Stomach (tissue), 9 donors: ENCODE results near the gene ING3. TPM values are rescaled to one million over a fixed set of nuclear protein-coding genes. Genes with fewer than 3 reads are reported as not detected.

Experiments
- DNase-seq, 2 donors: peaks; one replicate each; pipeline versions ENCODE4 v3.0.0 to v3.0.0-alpha.2; 2013 to 2019
- H3K27ac ChIP-seq, 5 donors: fragments of 200-600 bp in 4 of 5; sonication (generic) in 4 of 5; one replicate each; pipeline ENCODE4 v1.5.1; 2013 to 2019; ENCODE audit warnings: mild to moderate bottlenecking in 1 of 5, moderate library complexity in 1 of 5
- H3K27me3 ChIP-seq, 3 donors: fragments of 200-600 bp; sonication (generic); one replicate each; pipeline ENCODE4 v1.5.1; 2017 to 2019; ENCODE audit warnings: mixed run types in 1 of 3
- H3K36me3 ChIP-seq, 4 donors: fragments of 200-600 bp; sonication (generic); 1 replicate in 3 of 4; 2 replicates in 1 of 4; pipeline ENCODE4 v1.5.1; 2016 to 2019
- H3K4me1 ChIP-seq, 4 donors: fragments of 200-600 bp; sonication (generic); one replicate each; pipeline ENCODE4 v1.5.1; 2016 to 2019
- H3K4me3 ChIP-seq, 4 donors: fragments of 200-600 bp; sonication (generic) in 3 of 4; one replicate each; pipeline ENCODE4 v1.5.1; 2016 to 2019; ENCODE audit warnings: mild to moderate bottlenecking in 1 of 4
- H3K9me3 ChIP-seq, 4 donors: fragments of 200-600 bp; sonication (generic); one replicate each; pipeline ENCODE4 v1.5.1; 2016 to 2019
- CTCF ChIP-seq, 7 experiments: fragments of 450-650 bp in 4 of 7; fragments of 200-600 bp in 3 of 7; sonication (generic) in 3 of 7; IDR thresholded peaks; one replicate each; pipeline ENCODE4 v1.5.1; 2016 to 2019; ENCODE audit warnings: antibody characterized with exemption in 7 of 7, control low read depth in 2 of 7, mild to moderate bottlenecking in 1 of 7
- EP300 ChIP-seq: sonication (generic); formaldehyde crosslinking; IDR thresholded peaks from one replicate; pipeline ENCODE4 v1.6.1; 2017; ENCODE audit warnings: antibody characterized with exemption
- POLR2A ChIP-seq, 4 donors: fragments of 450-650 bp; IDR thresholded peaks; one replicate each; pipeline ENCODE4 v1.6.1; 2016; ENCODE audit warnings: antibody characterized with exemption in 4 of 4, control low read depth in 2 of 4, mild to moderate bottlenecking in 1 of 4, moderate library complexity in 1 of 4
- POLR2AphosphoS5 ChIP-seq, 3 donors: sonication (generic); formaldehyde crosslinking; IDR thresholded peaks; one replicate each; pipeline ENCODE4 v1.6.1; 2016; ENCODE audit warnings: antibody characterized with exemption in 3 of 3
- WGBS, 5 donors: extraction: QIAGEN DNeasy Blood & Tissue Kit in 3 of 5; methylation state at CpG; one replicate each; pipeline versions ENCODE4 v1.1.5 to v1.1.7; 2013 to 2018; 5-methylcytosine and 5-hydroxymethylcytosine counted together
- intact Hi-C: fragments of 100-400 bp; cut with DNase I; formaldehyde crosslinking; loops from one replicate; pipeline ENCODE4 v1.15.1; 2023; ENCODE audit warnings: low total_unique reads
- polyA plus RNA-seq, 3 donors: library from polyadenylated mRNA; stranded (reverse); fragments of 200-250 nt; gene quantifications; one replicate each; pipeline ENCODE4 v1.2.3, GENCODE V29; 2013
- total RNA-seq, 5 donors: library from RNA; depleted of rRNA; stranded (reverse); fragments of >200 nt; gene quantifications; one replicate each; pipeline versions ENCODE4 v1.1.0 to v1.2.3, GENCODE V29; 2014 to 2016
- donor health status: healthy with polysubstance abuse.
- donor health status: Bipolar disorder and iron deficiency.
- donor health status: healthy.

ING3 gene
- total and polyA plus RNA-seq, 8 donors, result 6.3 to 37.1 (median 16.2) TPM

- Histone ChIP-seq H3K27me3 (peaks cover 0 to 5% (median 3%) of the 10 kb centered on the region in 3 donors), H3K4me3 (no peak overlapping the region), H3K9me3 (no peaks in the 10 kb centered on the region), H3K27ac (peak overlapping the region in 3 of 5 donors; percentile 2 to 90 (median 17)), H3K4me1 (peaks cover 0 to 47% (median 21%) of the 10 kb centered on the region in 4 donors), H3K36me3 (no peaks in the 10 kb centered on the region)
- intact Hi-C loops, result no loop called here
- WGBS, 5 donors, result 72 to 82% (median 75%) methylated on average over 5 of the region's 5 CpGs
- no peak for TF ChIP-seq CTCF (IDR thresholded peaks at IDR 0.05)
- TF ChIP-seq POLR2AphosphoS5 (IDR thresholded peaks at IDR 0.05), result no peak
- TF ChIP-seq EP300, result no peak
- TF ChIP-seq POLR2A (IDR thresholded peaks at IDR 0.05), result no peak
- DNase-seq, result no peak
Observed at GRCh38 chr7:120993553-120994191, 43.1 kb downstream of the ING3 start.

GRCh38 chr7:120994512-120995410, 44.2 kb downstream of the ING3 start:
- no peaks in the 10 kb centered on the region for H3K9me3 ChIP-seq
- WGBS, 5 donors, result 77 to 79% (median 78%) methylated on average over 5 of the region's 5 CpGs
- no peak overlapping the region for H3K4me3 ChIP-seq
- no peak for TF ChIP-seq POLR2A (IDR thresholded peaks at IDR 0.05)
- no peak for TF ChIP-seq POLR2AphosphoS5 (IDR thresholded peaks at IDR 0.05)
- no peak for TF ChIP-seq EP300
- TF ChIP-seq CTCF (IDR thresholded peaks at IDR 0.05), result no peak
- intact Hi-C loops, result no loop called here
- H3K4me1 ChIP-seq, result peaks cover 0 to 55% (median 21%) of the 10 kb centered on the region in 4 donors
- H3K36me3 ChIP-seq, result no peaks in the 10 kb centered on the region
- H3K27ac ChIP-seq, result peak overlapping the region in 2 of 5 donors; percentile 51 to 82
- DNase-seq, result no peak
- H3K27me3 ChIP-seq, result no peaks in the 10 kb centered on the region

GRCh38 chr7:120995654-120996053, 45.1 kb downstream of the ING3 start:
- 57 to 92% (median 81%) methylated on average over 2 of the region's 2 CpGs for WGBS, 5 donors
- no peaks in the 10 kb centered on the region for H3K27me3 ChIP-seq
- no peak overlapping the region for H3K4me3 ChIP-seq
- H3K36me3 ChIP-seq, result no peaks in the 10 kb centered on the region
- no peaks in the 10 kb centered on the region for H3K9me3 ChIP-seq
- peak overlapping the region in 3 of 5 donors; percentile 51 to 82 (median 67) for H3K27ac ChIP-seq
- intact Hi-C loops, result no loop called here
- peaks cover 0 to 56% (median 23%) of the 10 kb centered on the region in 4 donors for H3K4me1 ChIP-seq
- TF ChIP-seq EP300 (no peak), POLR2A (IDR thresholded peaks at IDR 0.05) (no peak), CTCF (IDR thresholded peaks at IDR 0.05) (no peak), POLR2AphosphoS5 (IDR thresholded peaks at IDR 0.05) (no peak)
- DNase-seq, result no peak

- H3K4me1 ChIP-seq, result peaks cover 3 to 56% (median 27%) of the 10 kb centered on the region in 4 donors
- no peaks in the 10 kb centered on the region for H3K36me3 ChIP-seq
- DNase-seq, result peak; percentile 75 to 92
- TF ChIP-seq EP300 (no peak), POLR2AphosphoS5 (IDR thresholded peaks at IDR 0.05) (peak in 1 of 3 donors; percentile 32)
- 80 to 92% (median 83%) methylated on average over 2 of the region's 2 CpGs for WGBS, 5 donors
- no peaks in the 10 kb centered on the region for H3K9me3 ChIP-seq
- peak overlapping the region in 3 of 5 donors; percentile 51 to 82 (median 67) for H3K27ac ChIP-seq
- no peak overlapping the region for H3K4me3 ChIP-seq
- intact Hi-C loops, result no loop called here
- no peaks in the 10 kb centered on the region for H3K27me3 ChIP-seq
Observed at GRCh38 chr7:120996333-120996987, 45.9 kb downstream of the ING3 start.
